ELF-1 (cell line): ENCODE results near the gene MYO5C.
"Not testable (repeated sequence)": the region's sequence is repeated elsewhere in the genome, so short reads cannot be mapped to it uniquely, and the experiment has no call there.

ENCODE experiments used
- DNase-seq: peaks from one replicate; pipeline ENCODE4 v3.0.0-alpha.2; 2016; ENCODE audit warnings: low read depth, low spot score

MYO5C gene

DNA sequence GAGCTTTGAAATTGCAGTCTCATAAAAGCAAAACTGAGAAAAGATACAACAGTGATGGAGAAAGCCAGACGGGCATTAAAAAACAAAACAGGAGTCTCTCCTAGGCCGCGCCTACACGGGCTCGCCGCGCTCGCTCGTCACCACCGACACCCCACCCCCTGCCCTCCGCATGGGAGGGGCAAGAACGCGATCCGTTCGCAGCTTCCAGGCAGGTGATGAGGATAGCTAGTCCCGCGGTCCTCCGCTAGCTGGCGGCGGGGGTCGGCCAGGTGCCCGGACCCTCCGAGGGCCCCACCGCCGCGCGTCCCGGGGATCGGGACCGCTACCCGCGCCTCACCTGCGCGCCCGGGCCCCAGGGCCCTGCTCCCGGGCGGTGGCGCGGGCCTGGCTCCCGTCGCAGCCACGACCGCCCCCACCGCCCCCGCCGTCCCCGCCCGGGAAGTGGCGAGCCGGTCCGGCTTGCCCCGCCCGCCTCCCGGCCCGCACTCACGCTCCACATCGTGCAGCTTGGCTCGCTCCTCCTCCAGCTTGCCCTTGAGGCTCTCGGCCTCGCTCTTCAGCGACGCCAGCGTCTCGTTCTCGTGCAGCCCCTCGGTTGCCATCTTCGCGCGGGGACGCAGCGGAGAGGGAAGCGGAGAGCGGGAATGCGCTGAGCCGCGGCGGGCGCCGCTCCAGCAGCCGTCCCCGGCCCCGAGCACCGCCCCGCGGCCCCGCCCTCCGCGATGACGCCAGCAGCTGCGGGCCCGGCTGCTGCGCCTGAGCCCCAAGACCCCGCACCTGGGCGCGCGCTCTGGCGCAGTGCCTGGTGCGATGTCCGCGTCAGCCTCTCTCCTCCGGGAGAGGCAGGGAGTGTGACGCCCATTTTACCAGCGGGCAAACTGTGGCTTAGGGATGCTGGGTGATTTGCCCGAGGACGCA lies 116.1 kb downstream of the MYO5C start:
- DNase-seq = peak; percentile 81

DNA sequence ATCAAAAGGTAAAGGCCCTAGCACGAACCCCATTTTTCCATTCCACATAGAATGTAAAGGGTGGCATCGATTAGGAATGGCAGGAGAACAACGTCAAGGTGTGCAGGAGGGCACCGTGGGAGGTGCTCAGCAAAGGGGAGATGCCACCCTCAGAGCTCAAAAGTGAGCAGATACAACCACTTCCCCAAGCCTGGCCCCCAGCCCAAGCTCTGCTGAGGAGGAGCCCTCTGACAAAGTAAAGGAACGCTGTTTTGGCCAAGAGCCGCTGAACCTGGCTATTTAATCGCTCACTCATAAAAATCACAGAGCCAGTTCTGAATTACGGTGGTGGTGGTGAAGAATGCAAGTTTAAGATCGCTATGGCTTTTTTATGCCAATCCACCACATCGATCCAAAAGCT lies 116.8 kb downstream of the MYO5C start:
- DNase-seq = no peak

DNA sequence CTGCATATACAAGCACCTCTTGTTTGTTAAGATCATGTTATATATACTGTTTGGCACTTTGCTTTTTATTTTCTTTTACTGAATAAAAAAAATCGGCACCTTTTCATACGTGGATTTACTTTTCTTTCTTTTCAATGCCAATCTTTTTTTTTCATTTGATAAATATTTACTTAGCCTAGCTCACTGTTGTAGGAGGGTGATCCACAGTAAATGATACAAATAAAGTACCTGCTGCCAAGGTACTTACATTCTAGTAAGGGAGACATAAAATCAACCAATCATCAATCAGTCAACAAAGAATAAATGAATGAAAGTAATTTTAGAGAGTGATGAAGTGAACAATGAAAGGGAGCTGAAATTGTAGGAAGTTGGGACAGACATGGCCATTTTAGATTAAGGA lies 122.7 kb downstream of the MYO5C start:
- DNase-seq = no peak

DNA sequence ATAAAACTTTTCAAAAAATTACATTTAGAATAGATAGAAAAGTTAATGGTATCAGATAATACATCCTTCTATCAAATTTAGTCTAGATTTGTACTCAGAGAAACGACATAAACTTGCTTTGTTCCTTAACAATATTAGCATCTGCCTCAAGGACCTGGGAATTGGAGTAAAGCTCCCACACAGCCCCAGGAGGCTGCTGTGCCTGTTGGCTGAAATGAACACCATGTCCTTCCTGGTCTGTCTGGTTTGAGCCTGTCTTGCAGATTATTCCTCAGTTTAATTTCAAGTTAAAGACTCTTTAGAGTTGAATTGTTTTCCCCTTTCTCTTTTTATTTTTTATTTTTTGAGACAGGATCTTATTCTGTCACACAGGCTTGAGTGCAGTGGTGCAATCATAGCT lies 123.8 kb downstream of the MYO5C start:
- DNase-seq = no peak

DNA sequence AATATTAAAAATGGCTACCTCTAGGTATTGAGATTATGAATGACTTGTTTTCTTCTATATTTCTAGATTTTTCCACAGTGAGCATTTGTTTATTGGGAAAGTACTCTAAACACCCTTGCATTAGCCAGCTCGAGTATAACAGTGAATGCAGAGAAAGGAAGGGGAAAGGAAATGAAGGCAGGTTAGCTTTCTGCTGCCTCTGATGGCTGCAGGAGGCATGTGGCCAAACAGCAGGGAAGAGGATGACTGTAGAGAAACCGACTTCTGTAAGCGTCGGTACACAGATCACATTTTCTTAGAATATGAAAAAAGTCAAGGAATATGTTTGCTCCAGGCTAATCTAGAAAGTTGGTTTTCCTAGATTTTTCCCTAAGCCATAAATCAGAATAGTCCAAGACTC lies 124.2 kb downstream of the MYO5C start:
- no peak for DNase-seq

DNA sequence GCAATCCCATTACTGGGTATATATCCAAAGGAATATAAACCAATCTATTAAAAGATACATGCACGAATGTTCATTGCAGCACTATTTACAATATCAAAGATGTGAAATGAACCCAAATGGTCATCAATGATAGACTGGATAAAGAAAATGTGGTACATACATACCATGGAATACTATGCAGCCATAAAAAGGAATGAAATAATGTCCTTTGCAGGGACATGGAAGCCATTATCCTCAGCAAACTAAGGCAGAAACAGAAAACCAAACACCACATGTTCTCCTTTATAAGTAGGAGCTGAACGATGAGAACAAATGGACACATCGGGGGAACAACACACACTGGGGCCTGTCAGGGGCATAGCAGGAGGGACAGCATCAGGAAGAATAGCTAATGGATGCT lies 125.4 kb downstream of the MYO5C start:
- not testable (repeated sequence) for DNase-seq

DNA sequence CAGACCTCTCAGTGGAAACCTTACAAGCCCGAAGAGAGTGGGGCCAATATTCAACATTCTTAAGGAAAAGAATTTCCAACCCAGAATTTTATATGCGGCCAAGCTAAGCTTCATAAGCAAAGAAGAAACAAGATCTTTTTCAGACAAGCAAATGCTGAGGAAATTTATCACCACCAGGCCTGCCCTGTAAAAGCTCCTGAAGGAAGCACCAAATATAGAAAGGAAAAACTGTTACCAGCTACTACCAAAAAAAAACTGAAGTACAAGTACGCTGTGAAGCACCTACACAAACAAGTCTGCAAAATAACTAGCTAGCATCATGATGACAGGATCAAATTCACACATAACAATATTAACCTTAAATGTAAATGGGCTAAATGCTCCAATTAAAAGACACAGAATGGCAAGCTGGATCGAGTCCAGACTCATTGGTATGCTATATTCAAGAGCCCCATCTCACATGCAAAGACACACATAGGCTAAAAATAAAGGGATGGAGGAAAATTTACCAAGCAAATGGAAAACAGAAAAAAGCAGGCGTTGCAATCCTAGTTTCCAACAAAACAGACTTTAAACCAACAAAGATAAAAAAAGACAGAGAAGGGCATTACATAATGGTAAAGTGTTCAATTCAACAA lies 130.0 kb downstream of the MYO5C start:
- DNase-seq = not testable (repeated sequence)

DNA sequence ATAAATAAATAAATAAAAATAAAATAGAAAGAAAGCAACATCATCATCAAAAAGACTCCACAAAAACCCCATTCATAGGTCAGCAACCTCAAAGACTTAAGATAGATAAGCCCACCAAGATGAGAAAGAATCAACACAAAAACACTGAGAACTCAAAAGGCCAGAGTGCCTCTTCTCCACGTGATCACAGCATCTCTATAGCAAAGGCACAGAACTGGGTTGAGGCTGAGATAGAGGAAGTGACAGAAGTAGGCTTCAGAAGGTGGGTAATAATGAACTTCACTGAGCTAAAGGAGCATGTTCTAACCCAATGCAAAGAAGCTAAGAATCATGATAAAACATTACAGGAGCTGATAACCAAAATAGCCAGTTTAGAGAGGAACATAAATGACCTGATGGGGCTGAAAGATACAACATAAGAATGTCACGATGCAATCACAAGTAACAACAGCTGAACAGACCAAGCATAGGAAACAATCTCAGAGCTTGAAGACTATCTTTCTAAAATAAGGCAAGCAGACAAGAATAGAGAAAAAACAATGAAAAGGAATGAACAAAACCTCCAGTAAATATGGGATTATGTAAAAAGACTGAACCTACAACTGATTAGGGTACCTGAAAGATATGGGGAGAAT lies 130.9 kb downstream of the MYO5C start:
- no peak for DNase-seq

DNA sequence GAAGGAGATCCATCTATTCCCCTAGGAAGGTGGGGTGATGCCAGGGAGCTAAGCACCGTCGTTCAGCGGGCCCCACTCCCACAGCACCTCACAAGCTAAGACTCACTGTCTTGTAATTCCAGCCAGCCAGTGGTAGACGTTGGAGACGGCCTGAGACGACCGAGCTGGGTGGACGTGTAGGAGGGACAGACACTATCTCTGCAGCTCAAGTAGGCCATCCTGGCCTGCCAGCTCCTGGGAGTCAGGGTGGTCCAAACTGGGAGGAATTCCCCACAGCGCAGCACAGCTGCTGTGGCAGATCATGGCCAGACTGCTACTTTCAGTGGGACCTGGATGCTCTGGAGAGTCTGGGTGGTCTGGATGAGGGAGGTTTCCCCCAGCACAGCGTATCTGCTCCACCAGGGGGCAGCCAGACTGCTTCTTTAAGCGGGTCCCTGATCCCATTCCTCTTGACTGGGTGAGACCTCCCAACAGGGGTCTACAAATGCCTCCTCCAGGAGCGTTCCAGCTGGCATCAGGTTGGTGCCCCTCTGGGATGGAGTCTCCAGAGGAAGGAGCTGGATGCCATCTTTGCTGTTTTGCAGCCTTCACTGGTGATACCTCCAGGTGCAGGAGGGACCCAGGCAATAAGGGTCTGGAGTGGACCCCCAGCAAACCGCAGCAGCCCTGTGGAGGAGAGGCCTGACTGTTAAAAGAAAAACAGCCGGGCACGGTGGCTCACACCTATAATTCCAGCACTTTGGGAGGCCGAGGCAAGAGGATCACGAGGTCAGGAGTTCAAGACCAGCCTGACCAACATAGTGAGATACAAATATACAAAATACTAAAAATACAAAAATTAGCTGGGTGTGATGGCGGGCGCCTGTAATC lies 132.0 kb downstream of the MYO5C start:
- peak; percentile 74 for DNase-seq

DNA sequence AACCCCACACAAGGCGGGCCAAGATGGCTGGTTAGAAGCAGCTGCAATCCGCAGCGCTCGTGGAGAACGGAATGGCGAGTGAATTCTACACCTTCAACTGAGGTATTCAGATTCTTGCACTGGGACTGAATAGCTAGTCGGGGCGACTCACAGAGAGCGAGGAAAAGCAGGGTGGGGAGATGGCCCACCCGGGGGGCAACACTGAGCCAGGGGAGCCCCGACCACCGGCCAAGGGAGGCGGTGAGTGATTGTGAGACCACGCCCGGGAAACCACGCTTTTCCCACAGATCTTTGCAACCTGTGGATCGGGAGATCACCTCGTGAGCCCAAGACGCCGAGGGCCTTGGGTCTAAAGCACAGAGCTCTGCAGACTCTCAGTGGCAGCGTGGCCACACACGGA lies 132.7 kb downstream of the MYO5C start:
- no peak for DNase-seq

DNA sequence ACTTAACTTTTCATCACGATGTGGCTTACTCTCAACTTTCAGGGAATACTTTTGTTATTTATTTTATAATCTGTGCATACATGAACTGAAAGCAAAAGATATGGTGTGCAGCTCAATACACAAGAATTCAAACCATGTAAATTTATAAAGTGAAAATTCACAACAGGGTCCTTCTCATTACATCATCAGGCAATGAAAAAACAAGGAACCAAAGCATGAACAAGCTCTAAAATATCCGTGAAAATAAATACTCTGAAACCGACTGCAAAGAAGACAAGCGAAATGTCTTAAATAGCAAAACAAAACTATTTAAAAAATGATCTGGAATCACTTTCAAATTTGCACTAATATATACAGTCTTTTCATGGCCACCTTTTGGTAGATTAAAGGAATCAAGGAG lies 133.3 kb downstream of the MYO5C start:
- DNase-seq = no peak

DNA sequence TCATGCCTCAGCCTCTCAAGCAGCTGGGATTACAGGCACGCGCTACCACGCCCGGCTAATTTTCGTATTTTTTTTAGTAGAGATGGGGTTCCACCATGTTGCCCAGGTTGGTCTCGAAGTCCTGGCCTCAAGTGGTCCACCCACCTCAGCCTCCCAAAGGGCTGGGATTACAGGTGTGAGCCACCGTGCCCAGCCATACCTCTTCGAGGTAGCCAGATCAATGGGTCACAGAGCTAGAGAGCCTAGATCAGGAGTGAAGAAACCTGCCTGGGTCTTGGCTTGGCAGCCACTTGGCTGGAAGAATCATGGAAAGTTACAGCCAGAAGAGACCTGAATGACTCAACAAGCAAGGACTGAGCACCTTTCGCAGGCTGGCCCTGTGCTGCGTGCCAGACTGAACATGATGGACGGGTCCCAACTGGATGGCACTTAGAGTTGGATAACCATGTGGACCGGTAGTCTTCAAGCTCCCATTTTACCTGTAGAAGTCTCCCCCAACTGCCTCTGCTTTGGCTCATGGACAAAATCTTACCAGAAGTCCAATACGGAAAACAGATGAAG lies 134.1 kb downstream of the MYO5C start:
- no peak for DNase-seq

DNA sequence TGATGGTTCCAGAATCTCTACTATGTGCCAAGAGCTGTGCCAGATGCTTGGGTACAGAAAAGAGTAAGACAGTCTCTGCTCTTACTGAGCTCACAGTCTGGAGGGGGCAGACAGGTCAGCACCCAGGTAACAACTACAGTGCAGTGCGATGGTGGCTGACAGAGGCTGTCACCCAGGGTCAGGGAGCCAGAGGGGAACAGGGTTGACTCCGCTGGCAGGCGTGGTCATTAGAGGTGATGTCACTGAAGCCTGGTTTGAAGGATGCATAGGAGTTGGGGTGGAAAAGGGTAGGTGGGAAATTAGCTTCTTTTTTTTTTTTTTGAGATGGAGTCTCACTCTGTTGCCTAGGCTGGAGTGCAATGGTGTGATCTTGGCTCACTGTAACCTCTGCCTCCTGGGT lies 136.0 kb downstream of the MYO5C start:
- DNase-seq = no peak

DNA sequence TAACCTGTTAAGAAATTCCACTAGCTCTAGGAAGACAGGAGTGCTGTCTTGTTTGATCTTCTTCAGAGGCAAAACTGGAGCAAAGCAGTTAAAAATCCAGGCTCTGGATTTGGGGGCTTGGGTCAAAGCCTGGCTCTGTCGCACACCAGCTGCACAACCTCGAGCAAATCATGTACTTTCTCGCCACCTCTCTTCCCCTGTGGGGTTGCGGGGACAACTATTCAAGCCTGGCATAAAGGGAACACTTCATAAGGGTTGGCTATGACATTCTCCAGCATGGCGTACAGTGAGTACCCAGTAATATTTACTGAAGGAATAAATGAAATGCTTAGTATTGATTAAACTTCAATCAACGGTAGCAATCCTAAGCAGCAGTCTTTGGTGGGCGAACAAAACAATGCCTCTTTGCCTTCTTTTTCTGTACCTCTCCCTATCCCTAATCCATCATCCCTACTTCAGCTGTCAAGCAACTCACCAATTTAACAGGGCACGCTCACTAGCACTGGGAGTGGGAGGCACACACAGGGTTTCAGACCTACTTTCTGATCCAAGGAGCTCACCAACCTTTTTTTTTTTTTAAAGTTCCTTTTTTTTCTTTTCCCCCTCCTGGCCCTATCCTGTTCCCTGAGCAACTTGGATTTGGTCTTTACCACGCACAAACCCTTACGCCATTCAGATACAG lies 137.4 kb downstream of the MYO5C start:
- no peak for DNase-seq

DNA sequence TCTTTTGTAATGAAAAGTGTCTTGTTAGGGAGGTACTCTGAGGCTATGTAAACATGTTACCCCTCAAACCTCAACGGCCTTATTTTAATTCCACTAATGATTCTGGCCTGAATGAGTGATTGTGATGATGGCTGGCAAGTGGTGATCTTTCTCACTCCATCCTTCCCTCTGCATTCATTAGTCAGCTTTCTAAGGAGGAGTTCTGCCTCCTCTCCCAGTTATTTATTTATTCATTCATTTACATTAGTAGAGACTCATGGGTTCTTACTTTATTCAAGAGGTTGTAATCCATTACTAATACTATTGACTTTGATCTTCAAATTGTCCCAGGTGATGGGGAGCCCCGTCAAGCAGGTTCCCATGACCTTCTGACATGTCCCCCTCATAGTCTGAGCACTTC lies 139.7 kb downstream of the MYO5C start:
- no peak for DNase-seq

DNA sequence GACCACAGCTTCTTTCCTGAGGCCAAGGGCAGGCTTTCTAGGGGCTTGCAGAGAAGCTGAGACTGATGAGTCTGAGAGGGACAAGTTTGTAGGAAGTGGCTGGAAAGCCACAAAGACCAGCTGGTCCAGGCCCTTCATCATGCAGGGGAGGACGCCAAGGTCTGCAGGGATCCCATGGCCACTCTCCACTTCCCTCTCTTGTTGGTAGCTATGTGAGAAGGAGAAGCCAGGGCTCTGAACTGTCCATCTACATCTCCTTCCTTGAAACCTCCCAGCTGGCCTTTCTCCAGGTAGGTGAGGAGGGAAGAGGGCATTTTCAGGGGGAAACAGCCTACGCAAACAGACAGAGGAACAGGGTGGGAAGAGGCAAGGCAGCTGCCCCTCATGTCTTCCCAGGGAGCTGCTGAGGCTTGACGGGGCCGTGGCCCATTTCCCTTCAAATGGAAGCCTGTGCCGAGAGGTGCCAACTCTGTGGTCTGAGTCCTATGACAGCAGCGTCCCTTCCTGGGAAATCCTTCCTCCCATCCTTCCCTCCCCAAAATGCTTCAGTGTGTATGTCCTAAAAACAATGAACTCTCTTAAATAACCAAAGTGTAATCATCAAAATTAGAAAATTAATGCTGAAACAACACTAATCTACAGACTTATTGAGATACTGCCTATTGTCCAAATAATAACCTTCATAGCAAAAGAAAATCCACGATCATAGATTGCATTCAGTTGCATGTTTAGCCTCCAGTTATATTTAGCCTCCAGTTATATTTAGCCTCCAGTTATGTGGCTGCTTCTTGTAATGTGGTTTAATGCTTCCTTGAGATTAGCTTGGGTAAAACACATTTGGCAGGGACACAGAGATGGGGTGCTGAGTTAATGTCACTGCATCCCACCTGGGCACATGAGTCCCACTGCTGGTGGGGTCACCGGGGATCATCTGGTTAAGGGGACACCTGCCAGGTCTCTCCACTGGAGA lies 140.4 kb downstream of the MYO5C start:
- no peak for DNase-seq

DNA sequence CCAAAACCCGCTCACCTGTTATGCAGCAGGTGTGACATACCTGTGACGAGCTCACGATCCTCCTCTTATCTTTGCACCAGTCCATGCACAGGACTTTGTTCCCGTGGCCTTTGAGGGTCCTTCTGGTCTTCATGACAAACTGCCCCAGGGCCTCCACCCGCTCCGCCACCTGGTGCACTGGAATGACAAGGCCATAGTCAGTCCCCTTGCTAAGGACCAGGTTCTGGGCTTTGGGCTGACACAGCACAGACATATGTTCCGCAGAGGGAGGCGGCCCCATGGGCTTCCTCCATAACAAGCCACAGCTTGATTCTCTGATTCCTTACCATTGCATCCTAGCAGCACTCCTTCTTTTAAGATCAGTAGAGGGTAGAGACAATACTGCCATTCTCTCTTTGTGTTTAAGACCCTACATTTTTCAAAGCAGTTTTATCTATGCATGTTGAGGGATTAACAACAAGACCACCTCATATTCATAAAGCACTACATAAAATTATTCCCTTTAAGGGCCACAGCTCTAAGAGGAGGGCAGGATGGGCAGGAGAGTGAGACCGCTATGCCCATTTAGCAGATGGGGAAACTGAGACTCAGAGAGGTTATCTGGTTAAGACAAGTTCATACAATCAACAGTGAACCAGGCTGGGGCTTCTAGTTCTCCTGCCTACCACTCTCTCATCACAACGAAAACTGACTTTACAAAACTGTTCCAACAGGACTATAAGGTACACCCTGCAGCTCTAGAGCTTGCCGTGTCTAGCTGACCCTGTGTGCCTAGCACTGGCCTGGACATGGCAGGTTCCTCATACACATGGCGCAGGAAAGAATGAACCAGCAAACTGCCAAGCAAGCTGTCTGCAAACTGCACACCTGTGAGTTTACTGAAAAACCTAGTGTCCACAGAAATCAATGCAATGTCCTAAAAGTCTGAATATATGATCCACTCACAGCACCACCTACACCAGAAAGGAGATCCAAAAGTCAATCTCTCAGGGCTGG lies 141.4 kb downstream of the MYO5C start:
- DNase-seq = no peak

DNA sequence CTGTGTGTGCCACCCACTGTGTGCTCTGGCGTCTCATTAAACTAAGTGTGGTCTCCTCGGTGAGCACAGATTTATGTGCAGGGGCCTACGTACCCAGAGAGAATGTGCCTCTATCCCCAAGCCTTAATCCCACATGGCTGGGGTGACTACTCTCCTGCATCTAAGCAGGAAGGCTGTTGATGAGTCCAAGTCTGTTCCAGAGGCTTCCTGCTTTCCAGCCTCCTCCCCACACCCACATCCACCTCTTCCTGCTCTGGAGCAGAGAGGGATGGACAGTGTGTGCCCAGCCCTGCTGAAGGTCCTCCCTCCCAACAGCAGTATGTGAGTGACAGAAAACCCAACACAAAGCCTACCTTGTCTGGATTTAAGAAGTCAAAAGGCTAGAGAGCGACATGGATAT lies 144.3 kb downstream of the MYO5C start:
- DNase-seq = no peak
